Calu3 (cell line): Measurements from ENCODE around the gene ARMC3. TPM values are rescaled to one million over a fixed set of nuclear protein-coding genes. Genes with fewer than 3 reads are reported as not detected.

Experiments
- BruUV-seq: library from RNA; stranded (reverse); fragments of 400-500 nt; replicated peaks from 2 replicates; lab custom pipeline; 2021; lab: Mats Ljungman, UMichigan
- CTCF ChIA-PET: fragments of 300-600 bp; sonication (Branson Sonifier 250); formaldehyde crosslinking; loops from one replicate; lab custom pipeline; 2022; ENCODE audit warnings: antibody characterized with exemption; lab: Charles Lee
- DNase-seq: peaks from one replicate; pipeline ENCODE4 v3.0.0; 2022
- H3K27ac Mint-ChIP-seq: one replicate; pipeline ENCODE4 v1.8.0; 2022; ENCODE audit warnings: mixed read lengths; ENCODE audit not compliant: unreplicated experiment
- H3K27me3 Mint-ChIP-seq: one replicate; pipeline ENCODE4 v1.8.0; 2022; ENCODE audit warnings: mixed read lengths; ENCODE audit not compliant: unreplicated experiment
- H3K36me3 Mint-ChIP-seq: one replicate; pipeline ENCODE4 v1.8.0; 2022; ENCODE audit warnings: mild to moderate bottlenecking, moderate library complexity, mixed read lengths; ENCODE audit not compliant: insufficient read depth, unreplicated experiment
- H3K4me1 Mint-ChIP-seq: one replicate; pipeline ENCODE4 v1.8.0; 2022; ENCODE audit warnings: mild to moderate bottlenecking, low read depth, mixed read lengths; ENCODE audit not compliant: unreplicated experiment
- H3K4me3 Mint-ChIP-seq: one replicate; pipeline ENCODE4 v1.8.0; 2022; ENCODE audit warnings: mild to moderate bottlenecking, low read depth, moderate library complexity, mixed read lengths; ENCODE audit not compliant: unreplicated experiment
- H3K9me3 Mint-ChIP-seq: one replicate; pipeline ENCODE4 v1.8.0; 2022; ENCODE audit warnings: low read depth, mixed read lengths; ENCODE audit not compliant: unreplicated experiment
- intact Hi-C: fragments of 100-400 bp; cut with micrococcal nuclease; formaldehyde crosslinking; loops from one replicate; pipeline ENCODE4 v1.10.0; 2022; ENCODE audit not compliant: unreplicated experiment
- total RNA-seq: library from RNA; stranded (reverse); gene quantifications from 2 replicates; pipeline ENCODE4 v1.2.3, GENCODE V29; 2022
- TF ChIP-seq, protein P1 (sequence below): fragments of 200-600 bp; IDR thresholded peaks from one replicate; pipeline ENCODE4 v1.8.0; 2022; ENCODE audit warnings: antibody characterized with exemption; ENCODE audit not compliant: unreplicated experiment

Gene ARMC3
- total RNA-seq, 1 experiment from 2014 or later, result 0.97 TPM

DNA sequence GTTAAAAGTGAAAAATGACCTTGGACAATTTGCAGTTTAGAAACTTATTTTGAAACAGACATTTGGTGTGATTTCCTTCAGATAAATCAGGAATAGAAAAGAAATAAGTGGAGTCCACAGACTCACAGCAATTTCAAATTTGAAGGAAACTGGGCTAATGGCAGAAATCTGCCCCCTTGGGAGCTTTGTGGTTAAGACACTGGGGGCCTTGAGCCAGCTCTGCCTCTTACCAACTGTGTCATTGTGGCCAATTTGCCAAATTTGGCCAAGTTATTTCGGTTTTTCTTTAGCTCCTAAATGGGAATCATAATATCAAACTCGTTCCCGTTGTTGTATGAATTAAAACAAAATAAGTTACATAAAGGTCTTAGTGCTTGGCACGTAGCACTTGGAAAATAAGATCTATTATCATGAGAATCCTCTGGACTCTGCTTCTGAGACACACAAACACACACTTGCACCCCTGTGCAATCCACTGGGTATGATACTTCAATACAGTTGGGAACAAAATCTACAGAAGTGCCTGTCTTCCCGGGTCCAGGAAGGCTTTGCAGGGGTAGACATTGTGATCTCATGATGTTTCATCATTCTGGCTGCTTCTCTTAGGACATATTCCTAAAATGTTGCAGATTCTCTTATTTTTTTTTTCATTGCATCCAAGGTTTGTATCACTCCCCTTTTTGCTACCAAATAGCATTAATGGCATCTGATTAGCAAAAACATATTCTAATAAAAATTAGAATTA is 4.9 kb downstream of the ARMC3 start:
- BruUV-seq, result no TSS peak
- Mint-ChIP-seq H3K4me3 (no peak overlapping the region), H3K9me3 (no peaks in the 10 kb centered on the region), H3K36me3 (no peaks in the 10 kb centered on the region), H3K27me3 (peaks cover 4% of the 10 kb centered on the region), H3K4me1 (no peaks in the 10 kb centered on the region), H3K27ac (no peak overlapping the region)
- intact Hi-C loops, result no loop called here
- TF ChIP-seq, protein P1, sequence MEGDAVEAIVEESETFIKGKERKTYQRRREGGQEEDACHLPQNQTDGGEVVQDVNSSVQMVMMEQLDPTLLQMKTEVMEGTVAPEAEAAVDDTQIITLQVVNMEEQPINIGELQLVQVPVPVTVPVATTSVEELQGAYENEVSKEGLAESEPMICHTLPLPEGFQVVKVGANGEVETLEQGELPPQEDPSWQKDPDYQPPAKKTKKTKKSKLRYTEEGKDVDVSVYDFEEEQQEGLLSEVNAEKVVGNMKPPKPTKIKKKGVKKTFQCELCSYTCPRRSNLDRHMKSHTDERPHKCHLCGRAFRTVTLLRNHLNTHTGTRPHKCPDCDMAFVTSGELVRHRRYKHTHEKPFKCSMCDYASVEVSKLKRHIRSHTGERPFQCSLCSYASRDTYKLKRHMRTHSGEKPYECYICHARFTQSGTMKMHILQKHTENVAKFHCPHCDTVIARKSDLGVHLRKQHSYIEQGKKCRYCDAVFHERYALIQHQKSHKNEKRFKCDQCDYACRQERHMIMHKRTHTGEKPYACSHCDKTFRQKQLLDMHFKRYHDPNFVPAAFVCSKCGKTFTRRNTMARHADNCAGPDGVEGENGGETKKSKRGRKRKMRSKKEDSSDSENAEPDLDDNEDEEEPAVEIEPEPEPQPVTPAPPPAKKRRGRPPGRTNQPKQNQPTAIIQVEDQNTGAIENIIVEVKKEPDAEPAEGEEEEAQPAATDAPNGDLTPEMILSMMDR, result no peak
- CTCF ChIA-PET, result interaction anchor here (0.6 kb wide), 1 partner anchor 1529 kb away, joined by 3 read pairs; no protein-coding TSS in a partner anchor
- no peak for DNase-seq

DNA sequence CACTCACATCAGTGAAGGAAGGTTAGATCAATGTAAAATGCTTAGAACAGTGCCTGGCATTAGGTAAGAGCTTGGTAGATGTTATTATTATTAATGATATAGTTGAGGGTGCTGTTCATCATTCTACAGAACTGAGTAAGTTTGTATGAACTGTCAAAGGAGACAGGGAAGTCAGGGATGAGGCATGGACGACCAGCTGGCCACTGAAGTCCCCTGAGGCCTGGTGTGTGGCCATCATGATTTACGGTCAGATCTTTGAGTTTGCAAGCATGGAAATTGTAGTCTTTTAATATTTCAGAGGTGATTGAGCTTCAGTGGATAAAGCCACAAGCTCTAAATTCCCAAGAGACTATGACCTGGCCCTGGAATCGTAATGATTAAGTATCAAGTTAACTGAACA is 6.9 kb downstream of the ARMC3 start:
- BruUV-seq, result no TSS peak
- TF ChIP-seq, protein P1, result no peak
- Mint-ChIP-seq H3K27ac (no peak overlapping the region), H3K4me3 (no peak overlapping the region), H3K9me3 (no peaks in the 10 kb centered on the region), H3K4me1 (no peaks in the 10 kb centered on the region), H3K36me3 (no peaks in the 10 kb centered on the region), H3K27me3 (peaks cover 20% of the 10 kb centered on the region)
- intact Hi-C loops, result no loop called here
- CTCF ChIA-PET, result no interaction called here
- DNase-seq, result no peak

DNA sequence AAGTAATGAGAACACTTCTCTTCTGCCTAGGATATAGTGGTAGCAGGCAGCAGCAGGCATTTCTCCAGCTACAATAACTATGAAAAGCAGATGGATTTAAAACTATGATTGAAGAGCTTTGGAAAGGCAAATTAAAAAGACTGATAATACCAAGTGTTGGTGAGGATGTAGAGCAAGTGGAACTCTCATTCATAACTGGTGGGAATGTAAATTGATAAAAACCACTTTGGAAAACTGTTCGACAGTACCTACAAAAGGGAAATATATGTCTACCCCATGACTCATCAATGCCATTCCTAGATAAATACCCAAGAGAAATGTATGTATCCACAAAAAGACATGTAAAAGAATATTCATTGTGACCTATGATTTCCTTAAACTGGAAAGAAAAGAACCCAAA is 14.6 kb downstream of the ARMC3 start:
- CTCF ChIA-PET, result interaction anchor here (0.5 to 0.6 kb wide), 2 partner anchors 134 to 238 kb away, joined by 3 to 9 read pairs; no protein-coding TSS in a partner anchor
- DNase-seq, result no peak
- H3K9me3 Mint-ChIP-seq, result peaks cover 3% of the 10 kb centered on the region
- TF ChIP-seq, protein P1, result no peak
- H3K27me3 Mint-ChIP-seq, result peaks cover 20% of the 10 kb centered on the region
- no peak overlapping the region for H3K4me3 Mint-ChIP-seq
- BruUV-seq, result no TSS peak
- H3K27ac Mint-ChIP-seq, result no peak overlapping the region
- H3K36me3 Mint-ChIP-seq, result no peaks in the 10 kb centered on the region
- intact Hi-C loops, result no loop called here
- H3K4me1 Mint-ChIP-seq, result no peaks in the 10 kb centered on the region

DNA sequence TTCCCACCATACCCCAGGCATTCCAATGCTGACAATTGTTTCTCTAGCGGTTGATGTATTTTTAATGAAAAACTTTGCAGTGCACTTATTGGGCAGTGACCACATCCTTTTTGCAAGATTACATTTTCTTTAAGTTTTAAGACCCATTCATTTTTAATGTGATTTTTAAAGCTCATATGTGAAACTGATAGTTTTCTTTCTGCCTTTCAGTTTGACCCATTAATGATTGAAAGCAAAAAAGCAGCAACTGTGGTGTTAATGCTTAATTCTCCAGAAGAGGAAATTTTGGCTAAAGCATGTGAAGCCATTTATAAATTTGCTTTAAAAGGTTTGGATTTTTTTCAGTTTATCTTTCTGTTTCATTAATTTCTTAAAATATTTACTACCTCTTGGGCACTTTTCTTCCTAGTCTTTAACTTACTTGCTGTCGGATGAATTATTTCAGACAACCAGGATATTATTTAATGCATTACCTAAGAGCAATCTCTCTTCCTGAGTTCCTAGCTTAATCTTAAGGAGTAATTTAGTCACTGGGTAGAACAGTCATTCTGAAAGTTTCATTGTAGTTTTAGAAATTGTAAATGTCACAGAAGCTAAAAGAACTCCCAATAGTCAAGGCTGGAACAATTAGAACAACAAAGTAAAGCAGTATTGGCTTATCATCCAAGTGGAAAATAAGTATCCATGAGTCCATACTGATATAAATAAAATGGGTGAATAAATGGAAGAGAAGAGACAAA is 18.3 kb downstream of the ARMC3 start:
- intact Hi-C loops, result no loop called here
- Mint-ChIP-seq H3K36me3 (no peaks in the 10 kb centered on the region), H3K27ac (no peak overlapping the region), H3K9me3 (peaks cover 6% of the 10 kb centered on the region), H3K4me3 (no peak overlapping the region), H3K4me1 (no peaks in the 10 kb centered on the region), H3K27me3 (no peaks in the 10 kb centered on the region)
- DNase-seq, result no peak
- no TSS peak for BruUV-seq
- TF ChIP-seq, protein P1, result no peak
- CTCF ChIA-PET, result no interaction called here
